Parietal lobe (tissue), 1 donor: ENCODE results near the gene LYZL2. TPM values are rescaled to one million over a fixed set of nuclear protein-coding genes. Genes with fewer than 3 reads are reported as not detected.

Source experiments
- total RNA-seq: library from RNA; depleted of rRNA; stranded (reverse); fragments of >200 nt; gene quantifications from one replicate; pipeline ENCODE4 v1.2.3, GENCODE V29; 2014

The LYZL2 gene
- total RNA-seq, result not detected

DNA sequence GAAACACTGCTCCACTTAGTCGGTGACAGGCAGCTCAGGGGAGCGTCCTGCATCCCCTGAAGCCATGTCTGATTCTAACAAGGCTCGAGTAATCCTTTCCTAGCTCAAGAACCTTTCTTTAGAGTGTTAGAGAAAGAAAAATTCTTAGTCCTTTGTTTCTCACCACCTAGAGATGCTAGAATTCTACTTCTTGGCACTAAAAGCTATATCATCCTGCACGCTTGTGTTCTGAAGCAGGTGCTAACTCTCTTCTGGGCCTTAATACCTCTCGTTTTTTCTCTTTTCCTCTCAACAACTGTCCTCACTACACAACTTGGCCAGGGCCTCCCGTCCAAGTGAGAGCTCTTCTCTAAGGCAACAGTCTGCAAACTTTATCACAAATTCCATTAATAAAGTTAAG lies at the start of gene LYZL2:
TSS of gene LYZL2 (minus strand) at position 101 of the 400 bp plus-strand sequence. CDS start 2,838 bp downstream, outside the sequence.

Other genes with a start within 250 kb of the LYZL2 start
- gene MAP3K8, start 195.6 kb downstream of the LYZL2 start, total RNA-seq, result 6.3 TPM